WTC11 (cell line): ENCODE results near the gene TEKTIP1. TPM values are rescaled to one million over a fixed set of nuclear protein-coding genes. Genes with fewer than 3 reads are reported as not detected.

Source experiments
- ATAC-seq: fragments of 200-7000 bp; cut with Tn5 transposase; 2 replicates; pipeline ENCODE4 v1.10.0; 2021; ENCODE audit warnings: mild to moderate bottlenecking, moderate library complexity
- CTCF ChIA-PET: fragments of 300-600 bp; sonication (Branson Sonifier 250); formaldehyde crosslinking; loops from one replicate; lab custom pipeline; 2021; ENCODE audit warnings: antibody characterized with exemption; lab: Charles Lee
- POLR2A ChIA-PET: fragments of 350-600 bp; sonication (Branson Sonifier 250); formaldehyde crosslinking; loops from one replicate; lab custom pipeline; 2021; ENCODE audit warnings: antibody characterized with exemption; lab: Charles Lee
- DNase-seq: peaks from one replicate; pipeline ENCODE4 v3.0.0; 2021; ENCODE audit warnings: low spot score
- H3K27ac Mint-ChIP-seq: 2 replicates; pipeline ENCODE4 v1.8.0; 2021; ENCODE audit warnings: mixed read lengths
- H3K27me3 Mint-ChIP-seq: 2 replicates; pipeline ENCODE4 v1.8.0; 2021; ENCODE audit warnings: low read depth, mild to moderate bottlenecking, moderate library complexity, mixed read lengths
- H3K36me3 Mint-ChIP-seq: 2 replicates; pipeline ENCODE4 v1.8.0; 2021; ENCODE audit warnings: mixed read lengths
- H3K4me1 Mint-ChIP-seq: 2 replicates; pipeline ENCODE4 v1.8.0; 2022; ENCODE audit warnings: mixed read lengths
- H3K4me3 Mint-ChIP-seq: 2 replicates; pipeline ENCODE4 v1.8.0; 2021; ENCODE audit warnings: mild to moderate bottlenecking, moderate library complexity, mixed read lengths
- H3K9me3 Mint-ChIP-seq: 2 replicates; pipeline ENCODE4 v1.8.0; 2021; ENCODE audit warnings: mixed read lengths
- AFF4 ChIP-seq: sonication (generic); formaldehyde crosslinking; IDR thresholded peaks from 2 replicates; pipeline ENCODE4 v1.8.1; 2023; ENCODE audit warnings: mild to moderate bottlenecking, missing genetic modification reagents, borderline replicate concordance
- CBFB ChIP-seq: sonication (generic); formaldehyde crosslinking; IDR thresholded peaks from 2 replicates; pipeline ENCODE4 v1.8.1; 2022; ENCODE audit warnings: mild to moderate bottlenecking, low read depth, missing genetic modification reagents
- CREB1 ChIP-seq: sonication (generic); formaldehyde crosslinking; IDR thresholded peaks from 2 replicates; pipeline ENCODE4 v1.8.0; 2023; ENCODE audit warnings: mild to moderate bottlenecking, missing genetic modification reagents
- CTCF ChIP-seq: fragments of 200-600 bp; IDR thresholded peaks from 2 replicates; pipeline ENCODE4 v1.8.0; 2022; ENCODE audit warnings: antibody characterized with exemption
- ELF4 ChIP-seq: sonication (generic); formaldehyde crosslinking; IDR thresholded peaks from 2 replicates; pipeline ENCODE4 v1.8.1; 2022; ENCODE audit warnings: low read depth, mild to moderate bottlenecking, moderate library complexity, missing genetic modification reagents
- ERG ChIP-seq: fragments of 250-450 bp; sonication (Bioruptor Pico); IDR thresholded peaks from 2 replicates; pipeline ENCODE4 v1.8.0; 2021; ENCODE audit warnings: mild to moderate bottlenecking
- ETV6 ChIP-seq: sonication (generic); formaldehyde crosslinking; IDR thresholded peaks from 2 replicates; pipeline ENCODE4 v1.8.1; 2022; ENCODE audit warnings: mild to moderate bottlenecking, missing genetic modification reagents
- FOXK1 ChIP-seq: sonication (generic); formaldehyde crosslinking; IDR thresholded peaks from 2 replicates; pipeline ENCODE4 v1.8.0; 2022; ENCODE audit warnings: mild to moderate bottlenecking, moderate library complexity, missing genetic modification reagents
- FOXP1 ChIP-seq: sonication (generic); formaldehyde crosslinking; IDR thresholded peaks from 2 replicates; pipeline ENCODE4 v1.8.0; 2022; ENCODE audit warnings: missing genetic modification reagents, mild to moderate bottlenecking, moderate library complexity, borderline replicate concordance
- GRHL2 ChIP-seq: fragments of 250-450 bp; sonication (Bioruptor Pico); IDR thresholded peaks from 2 replicates; pipeline ENCODE4 v1.8.0; 2022; ENCODE audit warnings: mild to moderate bottlenecking, moderate library complexity; ENCODE audit not compliant: insufficient replicate concordance, severe bottlenecking
- GTF2I ChIP-seq: fragments of 250-450 bp; sonication (Bioruptor Pico); conservative IDR thresholded peaks from 2 replicates; pipeline ENCODE4 v1.4.0; 2021; ENCODE audit warnings: mild to moderate bottlenecking
- IRF2 ChIP-seq: sonication (generic); formaldehyde crosslinking; IDR thresholded peaks from 2 replicates; pipeline ENCODE4 v1.8.0; 2022; ENCODE audit warnings: low read depth, missing genetic modification reagents, borderline replicate concordance
- KAT7 ChIP-seq: sonication (generic); formaldehyde crosslinking; IDR thresholded peaks from 2 replicates; pipeline ENCODE4 v1.8.1; 2023; ENCODE audit warnings: missing genetic modification reagents, mild to moderate bottlenecking, borderline replicate concordance
- MXD4 ChIP-seq: fragments of 250-450 bp; sonication (Bioruptor Pico); IDR thresholded peaks from 2 replicates; pipeline ENCODE4 v1.8.0; 2021; ENCODE audit warnings: mild to moderate bottlenecking, moderate library complexity, borderline replicate concordance
- MYBL2 ChIP-seq: sonication (generic); formaldehyde crosslinking; IDR thresholded peaks from 2 replicates; pipeline ENCODE4 v1.8.1; 2023; ENCODE audit warnings: mild to moderate bottlenecking, moderate library complexity, missing genetic modification reagents
- NFYB ChIP-seq: sonication (generic); formaldehyde crosslinking; conservative IDR thresholded peaks from 2 replicates; pipeline ENCODE4 v1.8.0; 2022; ENCODE audit warnings: low read depth, missing genetic modification reagents
- TEAD1 ChIP-seq: sonication (generic); formaldehyde crosslinking; IDR thresholded peaks from 2 replicates; pipeline ENCODE4 v1.8.0; 2022; ENCODE audit warnings: mild to moderate bottlenecking, missing genetic modification reagents
- ZBTB43 ChIP-seq: sonication (generic); formaldehyde crosslinking; IDR thresholded peaks from 2 replicates; pipeline ENCODE4 v1.8.1; 2023; ENCODE audit warnings: mild to moderate bottlenecking, missing genetic modification reagents
- ZNF532 ChIP-seq: fragments of 250-450 bp; sonication (Bioruptor Pico); IDR thresholded peaks from 2 replicates; pipeline ENCODE4 v1.9.0; 2021; ENCODE audit warnings: mild to moderate bottlenecking, borderline replicate concordance
- ZSCAN18 ChIP-seq: fragments of 250-450 bp; sonication (Bioruptor Pico); IDR thresholded peaks from 2 replicates; pipeline ENCODE4 v2.1.2; 2022; ENCODE audit warnings: mild to moderate bottlenecking, moderate library complexity
- total RNA-seq: library from RNA; stranded (reverse); gene quantifications from 3 replicates; pipeline ENCODE4 v1.2.3, GENCODE V29; 2021

Gene TEKTIP1
- total RNA-seq, 1 experiment from 2014 or later, result 6.3 TPM

GRCh38 chr19:3528080-3528479 lies 10.9 kb upstream of the TEKTIP1 start:
- ChIA-PET POLR2A (interaction anchor here (0.6 kb wide), 1 partner anchor 353 kb away, joined by 3 read pairs; no protein-coding TSS in a partner anchor), CTCF (interaction anchor here (2.2 to 2.3 kb wide), 2 partner anchors 11 to 17 kb away, joined by 13 to 31 read pairs; no protein-coding TSS in a partner anchor)
- Mint-ChIP-seq H3K4me3 (no peak overlapping the region), H3K4me1 (no peaks in the 10 kb centered on the region), H3K27ac (no peak overlapping the region), H3K27me3 (no peaks in the 10 kb centered on the region), H3K36me3 (peaks cover 16% of the 10 kb centered on the region), H3K9me3 (no peaks in the 10 kb centered on the region)
- ATAC-seq, result no peak
- TF ChIP-seq KAT7 (CRISPR knock-in tag), result no peak
- no peak for TF ChIP-seq ZSCAN18 (CRISPR knock-in tag)
- no peak for TF ChIP-seq ELF4 (CRISPR knock-in tag)
- no peak for TF ChIP-seq MXD4 (CRISPR knock-in tag)
- no peak for TF ChIP-seq ZBTB43 (CRISPR knock-in tag)
- no peak for TF ChIP-seq IRF2 (CRISPR knock-in tag)
- no peak for TF ChIP-seq FOXP1 (CRISPR knock-in tag)
- TF ChIP-seq ETV6 (CRISPR knock-in tag), result no peak
- TF ChIP-seq GRHL2, result no peak
- no peak for TF ChIP-seq ERG
- no peak for TF ChIP-seq ZNF532 (CRISPR knock-in tag)
- TF ChIP-seq CTCF, result no peak
- no peak for TF ChIP-seq CREB1 (CRISPR knock-in tag)
- no peak for TF ChIP-seq MYBL2 (CRISPR knock-in tag)
- no peak for TF ChIP-seq GTF2I (CRISPR knock-in tag)
- TF ChIP-seq TEAD1, result no peak
- TF ChIP-seq NFYB, result no peak
- TF ChIP-seq AFF4 (CRISPR knock-in tag), result no peak
- TF ChIP-seq FOXK1 (CRISPR knock-in tag), result no peak
- TF ChIP-seq CBFB (CRISPR knock-in tag), result no peak
- no peak for DNase-seq
